ENCODE data around the gene ATG5.
"Not testable (repeated sequence)": the region's sequence is repeated elsewhere in the genome, so short reads cannot be mapped to it uniquely, and the experiment has no call there.

ATG5 gene

DNA sequence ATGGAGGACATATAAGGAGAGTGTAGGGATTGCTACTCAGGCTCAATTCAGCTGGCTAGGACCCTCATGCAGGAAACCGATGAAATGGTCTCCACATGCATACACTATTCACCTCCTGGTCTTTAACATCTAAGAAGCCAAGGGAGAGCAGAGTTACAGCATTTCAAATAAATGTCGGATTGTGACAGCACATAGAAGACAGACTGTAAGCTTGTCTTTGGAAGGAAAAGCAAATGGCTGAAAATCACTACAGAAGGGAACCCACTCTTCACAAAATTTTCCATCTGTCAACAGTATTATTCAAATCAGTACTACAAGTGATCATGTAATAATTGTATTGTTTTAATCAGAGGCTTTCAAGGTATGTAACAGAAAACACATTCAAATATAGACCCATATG, 72.9 kb downstream of the ATG5 start:
- Histone ChIP-seq H3K9ac (ENCODE audit: low read depth in 1 of 2, low read length in 2 of 2) (no peak overlapping the region), H3K27ac (ENCODE audit: low read depth, low read length) (no peak overlapping the region), H3K4me3 (ENCODE audit: low read depth in 1 of 2, low read length in 2 of 2) (no peak overlapping the region), H3K36me3 (ENCODE audit: control insufficient read depth in 1 of 2, insufficient read depth in 2 of 2, low read length in 2 of 2) (peaks cover 2 to 3% of the 10 kb centered on the region in 2 donors), H3K4me1 (ENCODE audit: control insufficient read depth in 1 of 2, insufficient read depth in 2 of 2, low read length in 2 of 2) (peaks cover 0 to 9% of the 10 kb centered on the region in 2 donors), H3K9me3 (ENCODE audit: control insufficient read depth in 1 of 2, low read length in 2 of 2) (no peaks in the 10 kb centered on the region), H3K27me3 (ENCODE audit: control insufficient read depth in 1 of 2, insufficient read depth in 2 of 2, low read length in 2 of 2) (no peaks in the 10 kb centered on the region)

DNA sequence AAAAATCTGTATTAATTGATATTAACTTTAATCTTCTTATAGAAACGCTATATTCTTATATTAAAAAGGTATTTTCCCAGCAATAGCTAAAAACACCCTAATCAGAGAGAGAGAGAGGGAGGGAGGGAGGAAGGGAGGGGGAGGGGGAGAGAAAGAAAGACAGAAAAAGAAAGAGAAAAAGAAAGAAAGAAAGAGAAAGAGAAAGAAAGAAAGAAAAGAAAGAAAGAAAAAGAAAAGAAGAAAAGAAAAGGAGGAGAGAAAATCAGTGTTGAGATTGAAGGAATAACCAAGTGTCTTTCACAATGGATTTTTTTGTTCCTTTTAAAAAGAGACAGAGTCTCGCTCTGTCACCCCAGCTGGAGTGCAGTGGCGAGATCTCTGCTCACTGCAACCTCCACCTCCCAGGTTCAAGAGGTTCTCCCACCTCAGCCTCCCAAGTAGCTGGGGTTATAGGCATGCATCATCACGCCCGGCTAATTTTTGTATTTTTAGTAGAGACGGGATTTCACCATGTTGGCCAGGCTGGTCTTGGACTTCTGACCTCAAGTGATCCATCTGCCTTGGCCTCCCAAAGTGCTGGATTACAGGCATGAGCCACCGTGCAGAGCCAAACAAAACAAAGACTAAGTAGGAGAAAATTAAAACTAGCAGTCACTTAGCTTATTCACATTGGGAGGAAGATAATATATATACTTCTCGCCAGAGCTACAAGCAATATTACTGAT, 73.9 kb downstream of the ATG5 start:
- H3K27ac ChIP-seq (ENCODE audit: low read depth, low read length); H3K4me3 ChIP-seq (ENCODE audit: low read depth in 1 of 2, low read length in 2 of 2); H3K9ac ChIP-seq (ENCODE audit: low read depth in 1 of 2, low read length in 2 of 2); H3K27me3 ChIP-seq (ENCODE audit: control insufficient read depth in 1 of 2, insufficient read depth in 2 of 2, low read length in 2 of 2); H3K9me3 ChIP-seq (ENCODE audit: control insufficient read depth in 1 of 2, low read length in 2 of 2); H3K36me3 ChIP-seq (ENCODE audit: control insufficient read depth in 1 of 2, insufficient read depth in 2 of 2, low read length in 2 of 2); H3K4me1 ChIP-seq (ENCODE audit: control insufficient read depth in 1 of 2, insufficient read depth in 2 of 2, low read length in 2 of 2): not testable (repeated sequence)

GRCh38 chr6:106250953-106251352, 74.6 kb downstream of the ATG5 start:
- Histone ChIP-seq H3K36me3 (ENCODE audit: control insufficient read depth in 1 of 2, insufficient read depth in 2 of 2, low read length in 2 of 2) (peaks cover 3 to 7% of the 10 kb centered on the region in 2 donors), H3K27me3 (ENCODE audit: control insufficient read depth in 1 of 2, insufficient read depth in 2 of 2, low read length in 2 of 2) (no peaks in the 10 kb centered on the region), H3K4me3 (ENCODE audit: low read depth in 1 of 2, low read length in 2 of 2) (no peak overlapping the region), H3K9me3 (ENCODE audit: control insufficient read depth in 1 of 2, low read length in 2 of 2) (no peaks in the 10 kb centered on the region), H3K4me1 (ENCODE audit: control insufficient read depth in 1 of 2, insufficient read depth in 2 of 2, low read length in 2 of 2) (peaks cover 0 to 6% of the 10 kb centered on the region in 2 donors), H3K9ac (ENCODE audit: low read depth in 1 of 2, low read length in 2 of 2) (no peak overlapping the region), H3K27ac (ENCODE audit: low read depth, low read length) (no peak overlapping the region)

DNA sequence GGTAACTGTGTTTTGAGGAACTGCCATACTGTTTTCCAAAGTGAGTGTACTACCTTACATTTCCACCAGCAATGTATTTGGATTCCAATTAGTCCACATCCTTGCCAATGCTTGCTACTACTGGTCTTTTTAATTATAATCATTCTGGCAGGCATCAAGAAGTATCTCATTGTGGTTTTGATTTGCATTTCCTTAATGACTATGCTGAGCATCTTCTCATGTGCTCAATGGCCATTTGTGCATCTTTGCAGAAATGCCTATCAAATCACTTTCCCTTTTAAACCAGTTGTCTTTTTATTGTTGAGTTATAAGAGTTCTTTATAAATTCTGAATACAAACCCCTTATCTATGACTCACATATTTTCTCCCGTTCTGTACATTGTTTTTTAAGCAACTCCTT, 75.9 kb downstream of the ATG5 start:
- no peak overlapping the region for H3K27ac ChIP-seq (ENCODE audit: low read depth, low read length)
- no peaks in the 10 kb centered on the region for H3K9me3 ChIP-seq (ENCODE audit: control insufficient read depth in 1 of 2, low read length in 2 of 2)
- peaks cover 0 to 6% of the 10 kb centered on the region in 2 donors for H3K4me1 ChIP-seq (ENCODE audit: control insufficient read depth in 1 of 2, insufficient read depth in 2 of 2, low read length in 2 of 2)

GRCh38 chr6:106247733-106248132, 77.8 kb downstream of the ATG5 start:
- Histone ChIP-seq H3K9me3 (ENCODE audit: control insufficient read depth in 1 of 2, low read length in 2 of 2) (no peaks in the 10 kb centered on the region), H3K9ac (ENCODE audit: low read depth in 1 of 2, low read length in 2 of 2) (no peak overlapping the region), H3K4me1 (ENCODE audit: control insufficient read depth in 1 of 2, insufficient read depth in 2 of 2, low read length in 2 of 2) (peaks cover 0 to 6% of the 10 kb centered on the region in 2 donors), H3K36me3 (ENCODE audit: control insufficient read depth in 1 of 2, insufficient read depth in 2 of 2, low read length in 2 of 2) (peaks cover 0 to 7% of the 10 kb centered on the region in 2 donors), H3K4me3 (ENCODE audit: low read depth in 1 of 2, low read length in 2 of 2) (no peak overlapping the region), H3K27ac (ENCODE audit: low read depth, low read length) (no peak overlapping the region), H3K27me3 (ENCODE audit: control insufficient read depth in 1 of 2, insufficient read depth in 2 of 2, low read length in 2 of 2) (no peaks in the 10 kb centered on the region)

More for the DNA sequence above, 75.9 kb downstream of the ATG5 start:
- Histone ChIP-seq H3K36me3 (ENCODE audit: control insufficient read depth in 1 of 2, insufficient read depth in 2 of 2, low read length in 2 of 2) (peaks cover 0 to 7% of the 10 kb centered on the region in 2 donors), H3K27me3 (ENCODE audit: control insufficient read depth in 1 of 2, insufficient read depth in 2 of 2, low read length in 2 of 2) (no peaks in the 10 kb centered on the region), H3K9ac (ENCODE audit: low read depth in 1 of 2, low read length in 2 of 2) (no peak overlapping the region), H3K4me3 (ENCODE audit: low read depth in 1 of 2, low read length in 2 of 2) (no peak overlapping the region)

DNA sequence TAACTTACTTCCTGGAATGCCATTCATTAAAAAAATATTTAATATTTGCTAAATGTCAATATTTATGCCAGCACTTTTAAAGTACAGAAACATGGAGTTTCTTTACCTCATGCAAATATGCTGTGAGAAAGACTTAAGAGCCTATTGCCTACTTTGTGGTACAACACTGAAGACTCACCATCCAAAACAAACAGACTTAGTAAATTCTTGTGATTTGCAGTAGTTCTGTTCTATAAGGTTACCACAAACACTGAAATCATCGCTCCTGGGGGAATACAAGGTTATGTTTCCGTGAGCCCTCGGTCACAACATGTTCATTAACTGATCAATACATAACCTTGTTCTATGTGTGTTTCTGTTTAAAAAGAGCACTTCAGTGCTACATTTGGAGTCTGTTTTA, 78.3 kb downstream of the ATG5 start:
- H3K9ac ChIP-seq (ENCODE audit: low read depth in 1 of 2, low read length in 2 of 2) = no peak overlapping the region
- no peaks in the 10 kb centered on the region for H3K9me3 ChIP-seq (ENCODE audit: control insufficient read depth in 1 of 2, low read length in 2 of 2)

GRCh38 chr6:106244931-106245330, 80.6 kb downstream of the ATG5 start:
- Histone ChIP-seq H3K9me3 (ENCODE audit: control insufficient read depth in 1 of 2, low read length in 2 of 2) (no peaks in the 10 kb centered on the region), H3K4me3 (ENCODE audit: low read depth in 1 of 2, low read length in 2 of 2) (no peak overlapping the region), H3K36me3 (ENCODE audit: control insufficient read depth in 1 of 2, insufficient read depth in 2 of 2, low read length in 2 of 2) (peaks cover 0 to 15% of the 10 kb centered on the region in 2 donors), H3K27me3 (ENCODE audit: control insufficient read depth in 1 of 2, insufficient read depth in 2 of 2, low read length in 2 of 2) (no peaks in the 10 kb centered on the region), H3K27ac (ENCODE audit: low read depth, low read length) (no peak overlapping the region), H3K9ac (ENCODE audit: low read depth in 1 of 2, low read length in 2 of 2) (no peak overlapping the region), H3K4me1 (ENCODE audit: control insufficient read depth in 1 of 2, insufficient read depth in 2 of 2, low read length in 2 of 2) (no peaks in the 10 kb centered on the region)

More for the DNA sequence above, 78.3 kb downstream of the ATG5 start:
- H3K4me1 ChIP-seq (ENCODE audit: control insufficient read depth in 1 of 2, insufficient read depth in 2 of 2, low read length in 2 of 2) = peaks cover 0 to 6% of the 10 kb centered on the region in 2 donors
- no peak overlapping the region for H3K4me3 ChIP-seq (ENCODE audit: low read depth in 1 of 2, low read length in 2 of 2)
- no peak overlapping the region for H3K27ac ChIP-seq (ENCODE audit: low read depth, low read length)
- H3K36me3 ChIP-seq (ENCODE audit: control insufficient read depth in 1 of 2, insufficient read depth in 2 of 2, low read length in 2 of 2) = peaks cover 0 to 7% of the 10 kb centered on the region in 2 donors
- no peaks in the 10 kb centered on the region for H3K27me3 ChIP-seq (ENCODE audit: control insufficient read depth in 1 of 2, insufficient read depth in 2 of 2, low read length in 2 of 2)

DNA sequence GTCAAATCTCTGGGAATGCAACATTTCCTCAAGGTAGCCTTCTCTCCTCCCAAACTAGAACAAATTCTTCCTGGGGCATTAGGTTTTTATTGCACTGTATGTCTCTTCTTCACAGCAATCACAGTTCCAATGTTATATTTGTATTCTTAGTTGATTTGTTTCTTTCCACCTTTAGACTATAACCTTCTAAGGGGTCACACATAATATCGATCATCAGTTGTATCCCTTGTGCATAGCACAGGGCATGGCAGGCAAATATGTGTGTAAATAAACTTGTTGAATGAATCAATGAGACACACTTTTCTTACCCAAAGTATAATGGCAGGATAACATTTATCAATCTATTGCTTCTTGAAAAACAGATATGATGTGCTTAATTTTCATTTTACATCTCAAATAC, 81.0 kb downstream of the ATG5 start:
- no peak overlapping the region for H3K27ac ChIP-seq (ENCODE audit: low read depth, low read length)
- H3K4me3 ChIP-seq (ENCODE audit: low read depth in 1 of 2, low read length in 2 of 2) = no peak overlapping the region
- H3K27me3 ChIP-seq (ENCODE audit: control insufficient read depth in 1 of 2, insufficient read depth in 2 of 2, low read length in 2 of 2) = no peaks in the 10 kb centered on the region
- H3K36me3 ChIP-seq (ENCODE audit: control insufficient read depth in 1 of 2, insufficient read depth in 2 of 2, low read length in 2 of 2) = peaks cover 0 to 15% of the 10 kb centered on the region in 2 donors
- no peaks in the 10 kb centered on the region for H3K9me3 ChIP-seq (ENCODE audit: control insufficient read depth in 1 of 2, low read length in 2 of 2)
- no peaks in the 10 kb centered on the region for H3K4me1 ChIP-seq (ENCODE audit: control insufficient read depth in 1 of 2, insufficient read depth in 2 of 2, low read length in 2 of 2)
- no peak overlapping the region for H3K9ac ChIP-seq (ENCODE audit: low read depth in 1 of 2, low read length in 2 of 2)

- no peak overlapping the region for H3K9ac ChIP-seq (ENCODE audit: low read depth in 1 of 2, low read length in 2 of 2)
Observed at GRCh38 chr6:106243261-106243660, 82.3 kb downstream of the ATG5 start.

DNA sequence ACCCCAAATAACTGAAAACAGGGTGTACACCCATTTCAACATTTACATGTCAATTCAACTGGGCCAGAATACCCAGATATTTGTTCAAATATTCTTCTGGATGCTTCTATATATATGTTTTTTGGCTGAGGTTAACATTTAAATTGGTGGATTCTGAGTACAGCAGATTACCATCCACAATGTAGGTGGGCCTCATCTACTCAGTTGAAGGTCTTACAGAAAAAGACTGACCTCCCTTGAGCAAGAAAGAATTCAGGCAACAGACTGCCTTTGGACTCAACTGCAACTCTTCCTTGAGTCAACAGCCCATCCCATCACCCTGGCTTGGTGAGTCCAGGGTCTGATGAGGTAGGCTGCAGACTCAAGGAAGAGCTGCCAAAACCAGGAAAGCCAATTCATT, 84.1 kb downstream of the ATG5 start:
- H3K9me3 ChIP-seq (ENCODE audit: control insufficient read depth in 1 of 2, low read length in 2 of 2) = no peaks in the 10 kb centered on the region
- no peak overlapping the region for H3K9ac ChIP-seq (ENCODE audit: low read depth in 1 of 2, low read length in 2 of 2)

More at GRCh38 chr6:106243261-106243660, 82.3 kb downstream of the ATG5 start:
- Histone ChIP-seq H3K27ac (ENCODE audit: low read depth, low read length) (no peak overlapping the region), H3K36me3 (ENCODE audit: control insufficient read depth in 1 of 2, insufficient read depth in 2 of 2, low read length in 2 of 2) (peaks cover 0 to 15% of the 10 kb centered on the region in 2 donors), H3K4me1 (ENCODE audit: control insufficient read depth in 1 of 2, insufficient read depth in 2 of 2, low read length in 2 of 2) (no peaks in the 10 kb centered on the region), H3K27me3 (ENCODE audit: control insufficient read depth in 1 of 2, insufficient read depth in 2 of 2, low read length in 2 of 2) (no peaks in the 10 kb centered on the region), H3K9me3 (ENCODE audit: control insufficient read depth in 1 of 2, low read length in 2 of 2) (no peaks in the 10 kb centered on the region), H3K4me3 (ENCODE audit: low read depth in 1 of 2, low read length in 2 of 2) (no peak overlapping the region)

More for the DNA sequence above, 84.1 kb downstream of the ATG5 start:
- Histone ChIP-seq H3K4me3 (ENCODE audit: low read depth in 1 of 2, low read length in 2 of 2) (no peak overlapping the region), H3K36me3 (ENCODE audit: control insufficient read depth in 1 of 2, insufficient read depth in 2 of 2, low read length in 2 of 2) (peaks cover 0 to 8% of the 10 kb centered on the region in 2 donors), H3K4me1 (ENCODE audit: control insufficient read depth in 1 of 2, insufficient read depth in 2 of 2, low read length in 2 of 2) (no peaks in the 10 kb centered on the region), H3K27ac (ENCODE audit: low read depth, low read length) (no peak overlapping the region), H3K27me3 (ENCODE audit: control insufficient read depth in 1 of 2, insufficient read depth in 2 of 2, low read length in 2 of 2) (no peaks in the 10 kb centered on the region)
